GM19099 (cell line): ENCODE measurements around the gene SPPL2C.

ENCODE experiments used
- POLR2A ChIP-seq: IDR thresholded peaks from 3 replicates; pipeline ENCODE4 v1.6.1; 2011; ENCODE audit warnings: low read depth; ENCODE audit not compliant: insufficient read length; ENCODE audit errors: extremely low read depth

SPPL2C gene

DNA sequence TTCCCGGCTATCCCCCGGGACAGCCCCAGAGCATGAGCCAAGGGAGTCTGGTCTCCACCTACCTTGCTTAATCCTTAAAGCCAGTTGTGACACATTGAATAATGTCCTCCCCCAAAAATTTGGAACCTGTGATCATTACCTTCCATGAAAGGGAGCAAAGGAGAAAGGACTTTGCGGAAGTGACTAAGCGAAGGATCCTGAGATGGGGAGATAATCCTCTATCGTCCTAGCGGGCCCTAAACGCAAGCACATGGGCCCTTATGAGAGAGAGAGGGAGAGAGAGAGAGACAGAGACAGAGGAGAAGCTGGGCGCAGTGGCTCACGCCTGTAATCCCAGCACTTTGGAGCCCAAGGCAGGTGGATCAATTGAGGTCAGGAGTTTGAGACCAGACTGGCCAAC is 9.5 kb downstream of the SPPL2C start:
- TF ChIP-seq POLR2A: no peak

DNA sequence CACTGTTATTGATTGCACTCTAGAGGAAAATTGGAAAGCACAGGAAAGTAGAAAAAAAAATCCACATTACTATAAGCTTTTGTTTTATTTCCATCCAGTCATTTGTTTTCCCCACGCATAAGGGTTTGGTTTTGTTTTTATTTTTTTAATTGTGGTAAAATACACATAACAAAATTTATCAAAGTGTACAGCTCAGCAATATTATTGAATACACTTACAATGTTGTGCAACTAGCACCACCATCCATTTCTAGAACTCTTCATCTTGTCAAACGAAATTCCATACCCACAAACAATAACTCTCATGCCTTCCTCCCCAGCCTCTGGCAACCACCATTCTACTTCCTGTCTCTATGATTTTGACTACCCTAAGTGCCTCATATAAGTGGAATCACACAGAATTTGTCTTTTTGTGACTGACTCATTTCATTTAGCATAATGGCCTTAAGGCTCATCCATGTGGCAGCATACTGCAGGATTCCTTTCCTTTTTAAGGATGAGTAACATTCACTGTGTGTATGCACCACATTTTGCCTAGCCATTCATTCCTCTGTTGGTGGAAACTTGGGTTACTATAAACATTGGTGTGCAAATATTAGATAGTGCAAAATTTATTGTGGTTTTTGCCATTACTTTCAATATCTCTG is 11.1 kb downstream of the SPPL2C start:
- no peak for TF ChIP-seq POLR2A

DNA sequence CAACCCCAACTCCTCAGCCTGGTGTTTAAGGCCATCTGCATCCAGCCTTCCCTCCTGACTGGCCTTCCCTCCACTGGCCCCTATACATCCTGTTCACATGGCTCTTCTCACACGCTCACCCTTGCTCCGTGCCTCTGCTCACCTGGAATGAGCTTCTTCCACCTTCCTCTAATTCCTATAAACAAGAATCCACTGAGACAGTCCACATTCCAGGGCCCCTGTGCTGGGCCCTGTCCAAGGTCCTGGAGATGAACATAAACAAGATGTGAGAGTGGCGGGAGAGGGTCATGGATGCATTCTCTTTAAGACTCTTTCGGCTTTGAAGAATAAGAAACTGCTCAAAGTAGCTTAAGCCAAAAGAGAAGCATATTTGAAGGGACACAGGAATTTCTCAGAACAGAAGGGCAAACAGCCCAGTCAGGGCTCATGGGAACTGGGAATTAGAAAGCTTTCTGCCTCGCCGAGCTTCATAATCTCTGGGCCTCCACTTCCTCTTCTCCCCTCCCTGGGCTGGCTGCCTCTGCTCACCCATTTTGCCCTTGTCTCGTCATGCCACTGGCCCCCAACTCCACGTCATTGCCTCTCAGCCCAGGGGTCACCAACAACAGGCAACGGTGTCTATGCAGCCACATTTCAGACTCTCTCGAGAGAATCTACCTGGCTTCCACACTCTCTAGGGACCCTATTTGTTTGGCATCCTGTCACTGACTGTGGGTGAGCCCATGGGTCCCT is 13.5 kb downstream of the SPPL2C start:
- no peak for TF ChIP-seq POLR2A

DNA sequence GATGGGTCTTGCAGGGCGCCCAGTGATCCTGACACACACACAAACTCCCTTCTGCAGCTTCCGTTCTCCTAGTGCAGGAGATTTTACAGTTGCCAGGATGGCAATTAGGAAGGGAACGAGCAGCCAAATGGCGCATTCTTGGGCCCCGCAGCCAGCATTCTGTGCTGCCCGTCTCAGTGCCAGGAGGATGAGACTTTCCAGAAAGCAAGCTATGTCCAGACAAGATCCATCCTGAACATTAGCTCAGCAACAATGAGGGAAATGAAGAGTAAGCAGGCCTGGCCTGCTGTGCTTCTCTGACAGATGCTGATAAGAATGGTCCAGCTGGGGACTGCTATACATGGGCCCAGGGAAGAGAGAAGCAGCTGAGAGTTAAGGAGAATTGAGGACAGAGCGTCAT is 16.5 kb downstream of the SPPL2C start:
- no peak for TF ChIP-seq POLR2A

DNA sequence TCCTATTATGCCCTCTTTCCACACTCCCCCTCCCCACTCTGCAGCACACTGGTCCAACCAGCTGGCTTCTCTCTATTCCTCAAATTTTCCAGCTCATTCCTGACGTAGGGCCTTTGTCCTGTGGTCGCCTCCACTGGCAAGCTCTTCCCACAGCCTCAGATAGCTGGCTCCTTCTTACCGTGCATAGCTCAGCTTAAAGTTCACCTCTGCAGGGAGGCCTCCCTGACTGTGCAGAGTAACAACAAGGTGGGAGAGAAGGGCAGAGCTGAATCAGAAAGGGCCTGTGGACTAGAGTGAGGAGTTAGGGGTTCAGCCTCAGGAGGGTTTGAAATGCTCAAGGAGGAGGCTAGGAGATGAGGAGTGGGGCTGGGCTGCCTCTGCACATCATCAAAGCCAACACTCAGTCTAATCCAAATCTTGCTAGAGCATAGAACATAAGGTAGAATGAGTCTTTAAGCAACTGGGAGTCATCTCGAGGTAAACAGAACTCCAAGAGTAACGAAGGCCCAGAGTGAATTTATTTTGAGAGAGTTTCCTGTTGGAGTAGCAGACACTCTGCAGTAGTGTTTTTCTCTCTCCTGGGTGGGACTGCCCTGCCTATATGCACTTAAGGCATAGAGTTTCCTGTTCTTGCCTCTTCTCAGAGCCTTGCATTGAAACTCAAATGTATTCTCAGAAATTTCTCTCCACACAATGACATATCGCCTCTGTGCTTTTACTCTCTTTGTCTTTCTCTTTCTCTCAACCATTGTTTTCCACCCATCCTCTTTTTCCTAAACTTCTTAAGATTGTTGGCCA is 19.4 kb downstream of the SPPL2C start:
- TF ChIP-seq POLR2A: no peak

DNA sequence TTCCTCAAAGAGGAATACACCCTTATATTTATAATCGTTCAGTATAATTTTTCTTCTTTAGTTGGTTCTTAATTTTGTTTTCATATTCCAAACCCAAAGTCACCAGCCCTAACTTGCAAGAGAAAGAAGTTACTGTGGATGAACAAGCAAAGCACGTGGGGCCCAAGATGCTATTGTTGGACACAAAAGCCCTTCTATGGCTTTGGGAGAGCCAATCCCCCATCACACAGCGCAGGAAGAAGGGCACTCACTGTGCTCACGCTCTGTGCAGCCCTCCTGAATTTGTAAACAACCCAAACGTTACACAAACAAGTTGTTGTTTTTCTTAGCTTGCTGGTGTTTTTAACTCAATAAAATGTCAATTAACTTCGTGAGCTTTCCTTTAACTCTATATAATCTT is 22.5 kb downstream of the SPPL2C start:
- no peak for TF ChIP-seq POLR2A

DNA sequence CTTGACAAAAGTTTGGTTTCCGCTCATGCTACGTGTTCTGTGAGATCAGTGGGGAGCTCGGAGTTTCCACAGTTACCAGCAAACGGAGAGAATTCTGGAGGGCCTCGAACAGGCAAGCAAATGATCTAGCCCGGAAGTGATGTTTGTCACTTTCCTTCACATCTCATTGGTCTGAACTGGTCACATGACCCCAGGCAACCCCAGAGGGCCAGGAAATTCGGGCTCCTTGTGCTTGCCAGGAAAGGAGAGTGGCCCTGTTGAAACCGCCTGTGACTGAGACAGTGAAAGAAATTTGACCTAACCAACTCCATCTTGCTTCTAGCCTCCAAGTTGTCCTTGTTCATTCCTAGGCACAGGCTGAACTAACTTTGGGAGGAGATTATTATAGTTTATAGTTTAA is 23.0 kb downstream of the SPPL2C start:
- TF ChIP-seq POLR2A: no peak

DNA sequence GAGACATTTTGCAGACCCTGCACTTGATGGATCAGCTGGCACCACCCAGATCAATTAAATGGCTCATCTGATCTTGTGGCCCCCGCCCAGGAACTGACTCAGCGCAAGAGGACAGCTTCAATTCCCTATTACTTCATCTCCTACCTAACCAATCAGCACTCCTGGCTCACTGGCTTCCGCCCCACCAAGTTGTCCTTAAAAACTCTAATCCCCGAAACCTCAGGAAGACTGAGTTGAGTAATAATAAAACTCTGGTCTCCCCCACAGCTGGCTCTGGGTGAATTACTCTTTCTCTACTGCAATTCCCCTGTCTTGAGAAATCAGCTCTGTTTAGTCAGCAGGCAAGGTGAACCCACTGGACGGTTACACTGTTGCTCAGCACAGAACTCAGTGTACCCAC is 23.6 kb downstream of the SPPL2C start:
- no peak for TF ChIP-seq POLR2A

DNA sequence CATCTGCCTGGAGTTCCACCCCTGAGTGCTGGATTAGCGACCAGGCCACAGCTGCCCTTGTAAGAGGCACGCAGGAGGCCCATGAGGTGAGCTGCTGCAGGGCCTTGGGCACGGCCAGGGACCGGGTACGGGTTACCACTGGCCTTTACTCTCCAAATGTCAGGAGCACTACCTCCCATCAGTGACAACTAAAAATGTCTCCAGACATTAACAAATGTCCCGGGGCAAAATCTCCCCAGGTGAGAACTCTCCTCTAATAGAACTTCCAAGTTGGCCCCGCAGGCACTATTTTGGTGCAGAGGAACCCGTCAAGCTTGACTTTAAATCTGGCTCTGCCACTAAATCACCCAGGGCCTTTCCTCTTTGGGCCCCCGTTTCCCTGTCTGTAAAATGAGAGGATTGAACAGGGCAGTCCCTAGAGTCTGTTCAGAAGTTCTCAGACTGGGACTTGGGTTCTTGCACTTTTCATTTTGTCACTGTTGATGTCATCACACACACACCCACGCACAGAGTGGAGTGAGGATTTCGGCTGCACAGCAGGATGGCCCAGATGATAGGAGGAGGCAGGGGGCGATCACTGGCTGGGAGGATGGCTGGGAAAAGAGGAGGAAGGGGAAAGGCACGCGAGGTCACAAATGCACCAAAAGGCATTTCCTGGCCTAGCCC is 25.1 kb downstream of the SPPL2C start:
- no peak for TF ChIP-seq POLR2A

DNA sequence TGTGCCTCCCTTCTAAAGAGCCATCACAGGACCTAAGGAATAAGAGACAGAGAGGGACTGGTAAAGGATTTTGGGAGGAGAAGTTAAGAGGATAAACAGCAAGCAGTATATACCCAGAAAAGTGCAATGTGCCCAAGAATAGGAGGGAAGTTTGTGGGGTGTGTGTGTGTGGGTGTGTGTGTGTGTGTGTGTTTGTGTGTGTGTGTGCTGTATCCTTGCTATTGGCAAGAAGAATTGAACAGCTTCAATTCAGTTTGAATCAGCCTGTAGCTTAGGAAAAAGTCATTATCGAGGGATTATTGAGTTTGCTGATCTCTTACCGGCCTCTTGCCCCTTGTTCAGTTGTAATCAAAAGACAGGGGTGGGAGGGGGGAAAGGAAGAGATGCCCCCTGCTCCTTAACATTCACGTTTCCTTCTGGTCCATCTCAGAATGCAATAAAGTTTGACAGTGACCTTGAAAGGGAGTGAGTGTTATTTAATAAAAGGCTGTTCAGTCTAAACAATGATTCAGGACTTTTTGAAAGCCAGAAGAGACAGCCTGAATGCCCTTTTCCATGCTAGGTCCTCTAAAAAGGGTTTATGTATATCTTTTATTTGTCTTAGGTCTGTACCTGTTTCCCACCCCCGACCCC is 25.8 kb downstream of the SPPL2C start:
- no peak for TF ChIP-seq POLR2A

DNA sequence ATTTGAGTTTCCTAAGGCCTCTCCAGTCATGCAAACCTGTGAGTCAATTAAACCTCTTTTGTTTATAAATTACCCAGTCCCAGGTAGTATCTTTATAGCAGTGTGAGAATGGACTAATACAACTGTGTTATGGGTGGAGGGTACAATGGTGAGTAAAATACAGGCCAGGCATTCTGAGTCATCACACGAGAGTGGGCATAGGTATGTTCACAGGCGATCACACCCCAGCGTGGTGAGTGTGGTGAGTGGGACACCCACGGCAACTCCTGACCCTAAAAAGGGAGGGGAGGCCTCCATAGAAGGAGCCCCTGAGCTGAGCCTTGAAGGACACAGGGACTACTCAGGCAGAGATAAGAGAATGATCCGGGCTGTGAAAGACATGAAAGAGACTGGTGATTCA is 27.0 kb downstream of the SPPL2C start:
- TF ChIP-seq POLR2A: no peak

DNA sequence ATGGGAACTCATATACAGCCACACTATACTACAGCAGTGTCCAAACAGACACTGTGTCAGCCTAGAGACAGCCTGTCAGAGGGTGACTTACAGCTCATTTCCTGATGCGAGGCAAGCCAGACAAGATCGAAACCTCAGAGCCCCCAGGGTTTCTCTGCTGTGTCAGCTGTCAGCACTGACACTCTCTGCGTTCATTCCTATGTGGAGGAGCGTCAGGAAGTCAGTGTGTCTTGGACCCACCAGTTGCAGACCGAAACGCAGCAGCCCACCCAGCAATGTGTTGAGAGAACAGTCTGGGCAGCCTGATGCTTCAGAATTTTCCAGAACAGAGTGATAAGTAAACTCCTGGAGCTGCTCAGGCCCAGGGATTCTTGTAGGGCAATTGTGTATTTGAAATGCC is 29.0 kb downstream of the SPPL2C start:
- TF ChIP-seq POLR2A: no peak

DNA sequence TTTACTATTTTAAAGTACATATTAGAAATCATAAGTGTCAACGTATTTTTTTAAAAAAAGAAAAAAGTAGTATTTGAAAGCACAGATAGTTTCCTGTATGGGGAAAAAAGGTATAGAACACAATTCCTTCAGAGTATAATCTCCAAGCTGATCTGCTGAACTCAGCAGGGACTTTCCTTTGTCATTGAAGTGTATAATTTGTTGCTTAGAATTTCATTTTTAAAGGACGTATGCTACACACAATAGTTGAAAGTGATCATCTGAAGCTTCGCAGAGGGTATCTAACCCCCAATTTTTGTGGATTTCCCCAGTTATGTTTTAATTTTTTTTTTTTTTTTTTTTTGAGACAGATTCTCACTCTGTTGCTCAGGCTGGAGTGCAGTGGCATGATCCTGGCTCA is 29.5 kb downstream of the SPPL2C start:
- TF ChIP-seq POLR2A: no peak

DNA sequence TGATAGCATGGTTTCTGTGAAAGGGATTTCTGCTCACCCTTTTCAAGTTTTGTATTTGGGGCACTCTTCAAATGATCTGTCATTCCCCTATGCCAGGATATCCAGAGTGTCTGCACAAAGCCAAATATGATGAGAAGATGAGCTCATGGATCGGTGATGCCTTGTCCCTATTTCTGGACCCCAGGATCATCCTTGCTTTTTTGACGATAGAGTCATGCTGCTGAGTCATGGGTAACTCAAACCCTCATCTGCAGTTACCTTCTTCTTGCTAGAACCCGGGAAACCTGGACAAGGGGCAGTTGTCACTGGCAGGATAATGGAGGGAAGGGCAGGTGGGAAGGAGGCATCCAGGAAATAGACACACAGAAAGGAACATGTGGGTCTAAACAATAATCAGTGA is 31.9 kb downstream of the SPPL2C start:
- no peak for TF ChIP-seq POLR2A

DNA sequence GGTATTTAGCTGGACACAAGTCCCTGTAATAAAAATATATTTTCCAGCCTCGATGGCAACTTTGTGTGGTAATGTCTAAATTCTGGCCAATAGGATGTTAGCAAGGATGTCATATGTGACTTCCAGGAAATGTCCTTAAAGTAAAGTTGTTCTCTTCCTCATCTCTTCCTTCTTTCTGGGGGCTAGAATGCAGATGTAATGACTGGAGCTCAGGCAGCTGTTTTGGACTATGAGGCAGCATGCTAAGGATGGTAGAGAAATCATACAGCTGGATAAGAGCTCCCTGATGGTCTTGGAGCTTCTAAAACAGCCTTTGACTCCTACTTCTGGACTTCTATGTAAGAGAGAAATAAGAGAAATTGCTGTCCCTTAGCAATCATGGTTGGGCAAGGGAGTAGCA is 32.8 kb downstream of the SPPL2C start:
- no peak for TF ChIP-seq POLR2A

DNA sequence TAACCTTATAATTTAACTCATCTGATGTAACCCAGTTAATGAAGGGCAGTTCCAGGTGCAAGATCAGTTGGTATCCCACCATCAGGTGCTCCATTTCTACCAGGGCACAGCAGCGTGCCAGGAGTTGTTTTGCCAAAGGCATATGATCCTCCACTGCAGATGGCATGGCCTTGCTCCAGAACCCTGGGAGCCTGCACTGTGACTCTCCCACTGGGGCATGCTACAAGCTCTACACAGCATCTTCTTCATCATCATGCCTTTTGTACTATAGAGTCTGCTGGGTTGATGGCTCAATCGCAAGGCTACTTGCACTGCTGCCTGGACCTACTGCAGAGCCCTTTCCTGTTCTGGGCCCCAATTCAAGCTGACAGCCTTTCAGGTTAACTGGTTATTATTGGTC is 38.4 kb downstream of the SPPL2C start:
- TF ChIP-seq POLR2A: no peak

DNA sequence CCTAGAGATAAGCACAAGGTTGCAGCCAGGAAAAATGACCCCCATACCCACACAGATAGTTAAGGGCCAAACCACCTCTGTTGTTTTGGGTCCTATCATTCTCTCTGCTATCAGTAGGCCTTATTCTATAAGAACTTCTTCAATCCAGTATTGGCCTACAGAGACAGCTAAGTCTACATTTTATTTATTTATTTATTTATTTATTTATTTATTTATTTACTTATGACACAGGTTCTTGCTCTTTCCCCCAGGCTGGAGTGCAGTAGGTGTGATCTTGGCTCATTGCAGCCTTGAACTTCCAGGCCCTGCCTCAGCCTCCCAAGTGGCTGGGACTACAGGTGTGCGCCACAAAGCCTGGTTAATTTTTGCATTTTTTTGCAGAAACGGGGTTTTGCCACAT is 42.2 kb downstream of the SPPL2C start:
- TF ChIP-seq POLR2A: no peak
